SU-DHL-6 (cell line): ENCODE measurements around the gene RGS6.

Experiments used
- EZH2phosphoT487 ChIP-seq: fragments of 200-600 bp; sonication (generic), shearing (Covaris generic); conservative IDR thresholded peaks from 2 replicates; pipeline ENCODE4 v1.6.1; 2018; ENCODE audit warnings: mild to moderate bottlenecking, antibody characterized with exemption, low read length, moderate library complexity, mixed read lengths
- TF ChIP-seq, protein P1 (sequence below): fragments of 200-600 bp; sonication (generic); IDR thresholded peaks from one replicate; pipeline ENCODE4 v1.5.1; 2017; ENCODE audit warnings: antibody characterized with exemption, mild to moderate bottlenecking, low read length, moderate library complexity; ENCODE audit not compliant: insufficient read depth, poor library complexity, severe bottlenecking

DNA sequence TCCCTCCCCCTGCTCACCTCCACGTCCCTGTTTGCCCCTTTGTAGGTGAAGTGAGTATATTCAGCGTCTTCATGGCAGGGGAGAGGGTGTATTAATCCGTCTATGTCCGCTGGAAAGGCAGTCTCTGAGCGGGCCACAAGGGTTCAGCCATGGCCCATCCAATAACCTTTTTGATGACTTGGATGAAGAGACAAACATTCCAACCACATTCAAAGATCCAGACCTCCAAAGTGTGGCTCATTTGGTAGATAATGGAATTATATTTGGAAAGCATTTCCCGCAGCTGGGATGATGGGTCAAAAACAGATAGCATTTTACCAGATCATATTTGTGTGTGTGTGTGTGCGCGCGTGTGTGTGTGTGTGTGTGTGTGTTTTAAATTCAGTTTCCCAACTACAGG lies 615.8 kb downstream of the RGS6 start:
- TF ChIP-seq, protein P1, sequence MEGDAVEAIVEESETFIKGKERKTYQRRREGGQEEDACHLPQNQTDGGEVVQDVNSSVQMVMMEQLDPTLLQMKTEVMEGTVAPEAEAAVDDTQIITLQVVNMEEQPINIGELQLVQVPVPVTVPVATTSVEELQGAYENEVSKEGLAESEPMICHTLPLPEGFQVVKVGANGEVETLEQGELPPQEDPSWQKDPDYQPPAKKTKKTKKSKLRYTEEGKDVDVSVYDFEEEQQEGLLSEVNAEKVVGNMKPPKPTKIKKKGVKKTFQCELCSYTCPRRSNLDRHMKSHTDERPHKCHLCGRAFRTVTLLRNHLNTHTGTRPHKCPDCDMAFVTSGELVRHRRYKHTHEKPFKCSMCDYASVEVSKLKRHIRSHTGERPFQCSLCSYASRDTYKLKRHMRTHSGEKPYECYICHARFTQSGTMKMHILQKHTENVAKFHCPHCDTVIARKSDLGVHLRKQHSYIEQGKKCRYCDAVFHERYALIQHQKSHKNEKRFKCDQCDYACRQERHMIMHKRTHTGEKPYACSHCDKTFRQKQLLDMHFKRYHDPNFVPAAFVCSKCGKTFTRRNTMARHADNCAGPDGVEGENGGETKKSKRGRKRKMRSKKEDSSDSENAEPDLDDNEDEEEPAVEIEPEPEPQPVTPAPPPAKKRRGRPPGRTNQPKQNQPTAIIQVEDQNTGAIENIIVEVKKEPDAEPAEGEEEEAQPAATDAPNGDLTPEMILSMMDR = no peak
- no peak for TF ChIP-seq EZH2phosphoT487
